Liver (tissue), 3 donors: ENCODE measurements around the gene CSNK2B.

Experiments used
- CTCF ChIP-seq: fragments of 150-350 bp; IDR thresholded peaks from 2 replicates; pipeline ENCODE4 v1.5.1; 2017; ENCODE audit warnings: improper control_type of control experiment, low read depth, low read length; ENCODE audit not compliant: missing input control
- HNF4A ChIP-seq, 2 donors: conservative IDR thresholded peaks; 2 replicates each; pipeline ENCODE4 v1.6.1; 2016; ENCODE audit warnings: antibody characterized with exemption in 2 of 2, mild to moderate bottlenecking in 2 of 2
- REST ChIP-seq: IDR thresholded peaks from 2 replicates; pipeline ENCODE4 v1.6.1; 2016; ENCODE audit warnings: antibody characterized with exemption, mild to moderate bottlenecking
- YY1 ChIP-seq: IDR thresholded peaks from 2 replicates; pipeline ENCODE4 v1.6.1; 2016; ENCODE audit warnings: antibody characterized with exemption, mild to moderate bottlenecking
- TF ChIP-seq, protein P1 (sequence below): IDR thresholded peaks from 2 replicates; pipeline ENCODE4 v1.6.1; 2016; ENCODE audit warnings: antibody characterized with exemption
- donor health status: healthy.
- donor health status: healthy.

GRCh38 chr6:31681135-31681671 is 15.3 kb downstream of the CSNK2B start:
- TF ChIP-seq, protein P1, sequence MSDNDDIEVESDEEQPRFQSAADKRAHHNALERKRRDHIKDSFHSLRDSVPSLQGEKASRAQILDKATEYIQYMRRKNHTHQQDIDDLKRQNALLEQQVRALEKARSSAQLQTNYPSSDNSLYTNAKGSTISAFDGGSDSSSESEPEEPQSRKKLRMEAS: no peak
- TF ChIP-seq CTCF (peak; percentile 9), REST (no peak), YY1 (no peak), HNF4A (conservative IDR thresholded peaks at IDR 0.05) (no peak)
